SW480 (cell line): ENCODE measurements around the gene CCDC57.
"Not testable (repeated sequence)": the region's sequence is repeated elsewhere in the genome, so short reads cannot be mapped to it uniquely, and the experiment has no call there.

ENCODE experiments used
- DNase-seq: peaks from one replicate; pipeline ENCODE4 v3.0.0-alpha.2; 2016; ENCODE audit warnings: low spot score

The CCDC57 gene

GRCh38 chr17:82152556-82153294 is 59.9 kb downstream of the CCDC57 start:
- no peak for DNase-seq

GRCh38 chr17:82152114-82152513 is 60.5 kb downstream of the CCDC57 start:
- no peak for DNase-seq

- DNase-seq, result no peak
Observed at GRCh38 chr17:82151106-82151957, 61.3 kb downstream of the CCDC57 start.

- peak; percentile 11 for DNase-seq
Observed at GRCh38 chr17:82149401-82150099, 63.1 kb downstream of the CCDC57 start.

- no peak for DNase-seq
Observed at GRCh38 chr17:82148997-82149396, 63.6 kb downstream of the CCDC57 start.

GRCh38 chr17:82148011-82148410 is 64.6 kb downstream of the CCDC57 start:
- DNase-seq, result no peak

GRCh38 chr17:82146663-82147654 is 65.7 kb downstream of the CCDC57 start:
- no peak for DNase-seq

- DNase-seq, result no peak
Observed at GRCh38 chr17:82145550-82146155, 67.0 kb downstream of the CCDC57 start.

- DNase-seq, result no peak
Observed at GRCh38 chr17:82143333-82143732, 69.3 kb downstream of the CCDC57 start.

GRCh38 chr17:82139961-82140360 is 72.7 kb downstream of the CCDC57 start:
- not testable (repeated sequence) for DNase-seq

GRCh38 chr17:82138511-82138992 is 74.1 kb downstream of the CCDC57 start:
- no peak for DNase-seq

- no peak for DNase-seq
Observed at GRCh38 chr17:82134101-82134500, 78.5 kb downstream of the CCDC57 start.

- DNase-seq, result not testable (repeated sequence)
Observed at GRCh38 chr17:82133166-82133953, 79.3 kb downstream of the CCDC57 start.

- no peak for DNase-seq
Observed at GRCh38 chr17:82129095-82129494, 83.5 kb downstream of the CCDC57 start.

- no peak for DNase-seq
Observed at GRCh38 chr17:82128287-82128686, 84.4 kb downstream of the CCDC57 start.

GRCh38 chr17:82127704-82128103 is 84.9 kb downstream of the CCDC57 start:
- no peak for DNase-seq

GRCh38 chr17:82127315-82127595 is 85.4 kb downstream of the CCDC57 start:
- no peak for DNase-seq

GRCh38 chr17:82126556-82127314 is 85.9 kb downstream of the CCDC57 start:
- DNase-seq, result no peak

- DNase-seq, result no peak
Observed at GRCh38 chr17:82124101-82124500, 88.5 kb downstream of the CCDC57 start.
